ENCODE data around the gene NPM1. TPM values are rescaled to one million over a fixed set of nuclear protein-coding genes. Genes with fewer than 3 reads are reported as not detected.

NPM1 gene
- total RNA-seq, 1 donor from 2014 or later: 1,666 TPM

DNA sequence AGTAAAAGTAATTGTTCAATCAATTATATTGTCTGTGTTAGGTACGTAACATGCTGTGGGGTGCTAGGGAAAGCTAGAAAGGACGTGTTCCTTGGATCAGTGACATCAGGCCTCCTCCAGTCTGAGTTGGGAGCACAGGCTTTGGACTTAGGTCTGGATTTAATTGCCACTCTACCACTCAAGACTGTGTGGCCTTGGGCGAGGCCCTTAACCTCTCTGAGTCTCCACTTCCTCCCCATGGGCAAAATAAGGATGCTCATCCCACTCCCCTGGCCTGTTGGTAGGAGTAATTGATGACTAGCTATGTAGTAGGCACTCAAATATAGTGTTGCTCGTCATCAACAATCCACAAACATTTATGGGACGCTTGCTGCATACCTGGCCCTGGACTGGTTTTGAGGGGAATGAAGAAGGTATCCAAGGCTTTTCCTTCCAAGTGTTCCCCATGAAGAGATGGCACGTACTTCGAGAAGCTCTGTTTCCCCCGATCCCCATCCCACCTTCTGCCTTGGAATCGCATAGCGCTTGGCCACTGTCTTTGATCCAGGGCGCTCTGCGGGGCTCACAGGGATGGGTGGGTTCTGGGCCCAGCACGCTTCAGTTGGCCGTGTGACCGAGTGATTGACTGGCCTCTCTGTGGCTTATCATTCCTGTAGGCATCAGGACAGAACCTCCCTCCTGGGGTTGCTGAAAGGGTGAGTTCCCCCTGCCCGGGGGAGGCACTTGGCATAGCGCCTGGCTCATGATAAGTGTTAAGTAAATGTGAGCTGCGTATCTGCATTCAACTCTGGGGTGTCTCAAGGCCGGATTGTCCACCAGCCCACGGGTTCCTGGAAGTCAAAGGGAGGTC lies 39.9 kb downstream of the NPM1 start:
- DNase-seq (ENCODE audit: low read depth, low spot score): no peak

DNA sequence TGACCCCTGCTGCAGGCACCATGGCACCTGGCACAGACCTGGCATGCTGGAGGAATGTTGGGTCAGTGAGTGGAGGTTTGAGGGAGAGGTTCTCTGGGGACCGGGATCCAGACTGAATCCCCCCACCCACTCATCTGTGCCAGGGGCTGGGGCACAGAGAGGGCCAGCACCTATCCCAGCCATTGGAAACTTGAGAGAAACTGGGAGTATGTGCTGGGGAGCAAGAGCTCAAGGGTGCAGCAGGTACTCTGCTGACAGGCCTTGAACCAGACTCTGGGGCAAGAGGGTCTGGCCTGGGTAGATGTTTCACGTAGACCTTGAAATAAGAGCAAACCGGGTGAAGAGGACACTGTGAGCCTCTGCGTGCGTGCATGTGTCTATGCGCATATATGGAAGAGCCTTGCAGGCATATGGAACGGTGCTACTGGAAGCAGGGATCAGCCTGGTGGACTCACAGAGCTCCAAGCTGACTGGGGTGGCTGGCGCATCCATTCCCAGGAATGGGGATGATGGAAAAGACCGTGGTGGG lies 40.6 kb downstream of the NPM1 start:
- no peak for DNase-seq (ENCODE audit: low read depth, low spot score)

DNA sequence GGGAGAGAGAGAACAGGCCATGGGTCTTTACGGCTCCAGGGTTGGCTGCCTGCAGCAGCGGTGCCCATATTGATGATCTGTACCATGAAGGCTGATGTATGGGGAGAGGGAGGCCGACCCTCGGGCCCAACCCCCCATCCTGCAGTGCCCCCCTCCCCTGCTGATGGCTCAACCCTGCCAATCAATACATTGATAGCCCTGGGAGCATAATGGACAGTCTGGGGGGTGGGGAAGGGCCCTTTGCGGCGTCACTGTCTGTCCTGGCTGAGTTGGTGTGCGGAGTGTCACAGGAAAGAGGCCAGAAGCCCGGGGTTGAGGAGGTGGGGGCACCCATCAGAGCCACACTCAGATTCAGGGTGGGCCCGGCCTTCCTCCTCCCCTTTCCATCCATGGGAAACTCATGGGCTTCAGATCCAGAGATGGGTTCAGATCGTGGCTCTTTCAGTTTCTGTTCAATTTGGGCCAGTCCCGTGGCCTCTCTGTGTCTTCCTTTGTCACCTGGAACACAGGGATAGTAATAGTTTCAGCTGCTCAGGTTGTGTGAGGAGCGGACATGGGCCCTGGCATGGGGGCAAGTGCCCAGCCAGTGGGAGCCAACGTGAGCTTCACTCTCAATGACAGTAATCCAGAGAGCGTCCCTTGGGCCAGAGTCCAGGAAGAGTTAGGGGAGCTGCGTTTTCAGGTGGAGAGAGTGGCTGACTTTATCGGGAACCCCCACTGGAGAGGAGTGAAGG lies 41.3 kb downstream of the NPM1 start:
- no peak for DNase-seq (ENCODE audit: low read depth, low spot score)

DNA sequence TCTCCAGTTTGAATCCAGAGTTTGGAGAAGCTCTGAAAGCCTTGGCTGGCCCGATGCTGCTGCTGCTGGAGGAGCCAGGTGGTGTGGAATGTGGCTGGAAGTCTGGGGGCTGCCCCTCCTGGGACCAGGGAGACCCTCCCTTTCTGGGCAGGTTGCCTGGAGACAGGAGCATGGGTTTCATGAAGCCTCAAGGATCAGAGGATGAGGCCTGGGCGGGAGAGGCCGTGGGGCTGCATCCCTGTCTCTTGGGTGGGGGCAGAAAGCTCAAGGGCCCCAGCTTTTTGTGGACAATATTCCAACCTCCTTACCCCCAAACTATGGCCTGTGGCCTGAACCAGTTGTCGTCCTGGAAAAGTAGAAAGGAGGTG lies 41.9 kb downstream of the NPM1 start:
- no peak for DNase-seq (ENCODE audit: low read depth, low spot score)

DNA sequence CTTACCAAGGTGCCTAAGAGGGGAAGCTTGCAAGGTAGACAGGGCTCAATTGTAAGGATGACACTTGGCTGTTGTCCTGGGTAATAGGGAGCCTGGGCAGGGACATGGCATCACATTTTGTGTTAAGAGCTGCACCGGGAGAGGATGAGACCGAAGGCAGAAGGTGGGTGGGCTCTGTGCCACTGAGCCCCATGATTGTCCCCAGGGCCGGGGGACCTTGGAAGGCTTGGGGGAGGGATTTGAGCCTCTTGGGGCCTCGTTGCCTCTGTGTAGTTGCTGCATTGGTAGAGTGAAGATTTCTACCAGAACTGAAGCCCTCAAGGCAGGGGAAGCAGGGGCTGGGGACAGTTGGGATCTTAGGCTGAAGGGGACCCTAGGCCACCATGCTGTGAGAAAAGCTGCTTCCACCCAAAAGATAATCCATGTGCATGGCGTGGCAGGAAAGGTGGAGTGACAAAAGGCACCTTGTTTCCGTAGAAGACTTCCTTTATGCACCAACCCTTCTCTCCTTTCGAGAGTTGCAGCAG lies 43.7 kb downstream of the NPM1 start:
- no peak for DNase-seq (ENCODE audit: low read depth, low spot score)

DNA sequence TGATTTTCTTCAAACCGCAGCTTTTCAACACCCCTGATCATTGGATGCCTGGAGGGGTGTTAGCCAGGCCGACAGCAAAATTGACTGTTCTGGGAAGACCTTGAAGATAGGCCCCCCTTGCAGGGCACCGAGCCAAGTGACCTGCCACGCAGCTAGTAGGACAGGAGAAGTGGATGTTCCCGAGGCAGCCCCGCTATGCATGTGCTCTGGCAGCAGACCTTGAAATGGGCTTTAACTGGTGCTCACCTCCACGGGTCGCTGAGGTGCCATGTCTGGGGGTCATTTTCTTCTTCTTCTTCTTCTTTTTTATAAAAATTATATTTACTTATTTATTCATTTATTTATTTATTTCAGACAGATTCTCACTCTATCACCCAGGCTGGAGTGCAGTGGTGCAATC lies 44.4 kb downstream of the NPM1 start:
- no peak for DNase-seq (ENCODE audit: low read depth, low spot score)

DNA sequence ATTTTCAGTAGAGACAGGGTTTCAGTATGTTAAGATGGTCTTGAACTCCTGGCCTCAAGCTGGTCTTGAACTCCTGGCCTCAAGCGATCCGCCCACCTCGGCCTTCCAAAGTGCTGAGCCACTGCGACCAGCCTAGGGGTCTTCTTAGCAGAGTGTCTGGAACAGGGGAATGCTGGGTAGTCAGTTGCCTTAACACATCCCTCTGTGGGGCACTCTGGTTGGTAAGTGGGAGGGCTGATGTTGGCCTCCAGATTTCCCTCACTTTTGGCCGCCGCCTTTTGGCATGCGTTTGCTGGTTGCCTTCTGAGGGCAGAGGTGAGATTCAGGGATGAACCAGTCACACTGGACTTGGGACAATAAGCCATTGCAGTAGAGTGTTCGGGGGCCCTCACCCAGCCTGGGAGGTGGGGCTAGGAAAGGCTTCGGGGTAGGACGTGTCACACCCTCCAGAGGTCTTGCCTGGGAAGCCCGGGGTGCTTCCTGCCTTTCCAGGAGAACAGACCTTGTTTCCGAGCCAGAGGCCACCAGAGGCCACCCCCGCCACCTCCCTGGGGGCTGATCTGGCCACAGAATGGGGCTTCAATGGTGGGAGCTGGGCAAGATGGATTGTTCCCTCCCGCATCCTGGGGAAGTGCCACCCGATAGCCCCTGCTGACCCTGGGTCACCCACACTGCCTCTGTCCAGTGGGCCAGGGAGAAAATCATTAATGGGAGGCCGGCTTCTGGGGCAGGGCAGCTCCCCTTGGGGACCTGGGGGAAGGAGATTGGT lies 45.1 kb downstream of the NPM1 start:
- no peak for DNase-seq (ENCODE audit: low read depth, low spot score)

DNA sequence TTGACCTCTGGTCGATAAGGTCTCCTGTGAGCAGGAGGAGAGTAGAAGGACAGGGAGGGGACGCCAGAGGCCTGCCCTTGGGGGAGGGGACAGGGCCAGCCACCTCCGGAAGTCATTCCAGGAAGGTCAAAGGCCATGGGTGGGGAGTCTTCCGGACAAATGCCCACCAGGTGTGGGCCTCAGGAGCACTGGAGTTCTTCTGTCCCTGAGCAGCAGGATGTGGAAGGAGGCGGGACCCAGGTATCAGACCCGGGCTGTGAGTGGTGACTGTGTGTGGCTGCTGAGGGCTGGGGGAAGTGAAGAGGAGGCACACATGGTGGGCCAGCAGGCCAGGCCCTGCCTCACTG lies 45.7 kb downstream of the NPM1 start:
- no peak for DNase-seq (ENCODE audit: low read depth, low spot score)

DNA sequence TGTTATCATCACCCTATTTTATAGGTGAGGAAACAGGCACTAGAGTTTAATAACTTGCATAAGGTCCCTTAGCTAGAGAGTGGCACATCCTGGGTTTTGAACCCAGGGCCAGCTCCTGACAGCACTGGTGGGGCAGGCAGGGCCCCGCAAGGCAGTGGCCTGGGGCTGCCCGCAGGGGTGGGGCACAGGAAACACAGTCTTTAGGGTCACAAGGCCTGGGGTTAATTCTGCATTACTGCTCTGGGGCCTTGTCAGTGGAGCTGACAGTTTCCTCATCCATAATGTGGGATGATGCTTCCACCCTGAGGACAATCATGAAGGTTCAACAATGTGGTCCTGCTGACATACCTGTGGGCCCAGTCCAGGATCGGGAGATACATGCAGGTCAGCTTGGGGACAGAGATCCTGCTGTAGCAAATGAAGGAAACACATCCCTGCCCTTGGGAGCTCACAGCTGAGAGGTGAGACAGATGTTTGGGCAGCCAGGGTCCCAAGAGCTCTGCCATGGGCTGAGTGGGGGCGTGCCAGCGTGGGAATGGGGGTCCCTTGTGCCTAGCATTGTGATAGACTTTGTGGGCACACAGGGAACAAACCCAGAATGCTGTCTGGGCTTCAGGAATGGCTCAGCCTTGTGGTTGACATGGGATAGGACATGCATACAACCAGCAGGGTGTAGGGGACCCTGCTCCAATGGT lies 46.5 kb downstream of the NPM1 start:
- DNase-seq (ENCODE audit: low read depth, low spot score): no peak

DNA sequence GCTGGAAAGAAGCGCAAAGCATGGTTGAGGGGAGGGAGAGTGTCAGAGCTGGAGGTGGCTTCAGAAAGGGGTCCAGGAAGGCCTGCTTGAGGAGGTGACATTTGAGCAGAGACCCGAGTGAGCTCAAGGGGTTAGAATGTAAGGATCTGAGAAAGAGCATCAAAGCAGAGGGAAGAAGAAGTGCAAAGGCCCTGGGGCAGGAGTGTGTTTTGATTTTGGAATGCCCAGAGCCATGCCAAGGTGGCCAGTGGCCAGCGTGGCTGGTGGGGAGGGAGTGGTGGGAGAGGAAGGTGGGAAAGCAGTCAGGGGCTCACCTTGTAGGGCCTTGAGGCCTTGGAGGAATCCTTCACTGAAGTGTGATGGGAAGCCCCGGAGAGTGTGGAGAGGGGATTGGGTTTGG lies 47.2 kb downstream of the NPM1 start:
- no peak for DNase-seq (ENCODE audit: low read depth, low spot score)

DNA sequence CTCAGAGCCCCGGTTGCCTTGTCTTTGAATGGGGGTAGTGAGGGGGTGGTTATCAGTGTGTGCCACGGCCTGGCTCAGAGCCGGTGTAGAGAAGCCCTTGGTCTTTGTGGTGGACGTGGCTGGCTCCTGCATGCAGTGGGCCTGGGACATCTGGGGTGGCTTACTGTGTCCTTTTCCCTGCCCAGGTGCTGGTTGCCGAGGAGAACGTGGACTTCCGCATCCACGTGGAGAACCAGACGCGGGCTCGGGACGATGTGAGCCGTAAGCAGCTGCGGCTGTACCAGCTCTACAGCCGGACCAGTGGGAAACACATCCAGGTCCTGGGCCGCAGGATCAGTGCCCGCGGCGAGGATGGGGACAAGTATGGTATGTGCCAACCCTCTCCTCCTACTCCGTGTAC lies 48.3 kb downstream of the NPM1 start:
- DNase-seq (ENCODE audit: low read depth, low spot score): no peak

DNA sequence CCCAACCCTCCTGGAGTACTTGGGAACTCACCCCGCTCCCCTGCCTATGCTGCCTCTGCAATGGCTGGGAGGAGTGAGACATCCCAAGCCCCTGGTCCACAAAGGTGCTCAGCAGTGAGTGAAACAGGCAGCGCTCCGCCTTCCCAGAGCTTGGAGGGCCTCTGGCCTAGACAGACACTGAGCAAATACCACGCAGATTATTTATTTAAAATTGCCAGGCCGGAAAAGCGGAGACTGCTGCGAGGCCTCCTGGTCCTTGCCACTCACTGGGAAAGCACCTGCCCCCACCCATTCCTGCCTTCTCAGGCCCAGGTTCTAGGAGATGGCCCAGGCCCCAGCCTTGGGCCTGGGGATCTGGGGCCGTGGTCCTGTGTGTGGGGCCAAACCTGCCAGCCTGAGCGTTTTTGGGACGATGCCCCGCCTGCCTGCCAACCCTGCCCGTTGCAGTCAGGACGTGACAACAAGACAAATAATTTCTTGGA lies 49.2 kb downstream of the NPM1 start:
- DNase-seq (ENCODE audit: low read depth, low spot score): no peak

DNA sequence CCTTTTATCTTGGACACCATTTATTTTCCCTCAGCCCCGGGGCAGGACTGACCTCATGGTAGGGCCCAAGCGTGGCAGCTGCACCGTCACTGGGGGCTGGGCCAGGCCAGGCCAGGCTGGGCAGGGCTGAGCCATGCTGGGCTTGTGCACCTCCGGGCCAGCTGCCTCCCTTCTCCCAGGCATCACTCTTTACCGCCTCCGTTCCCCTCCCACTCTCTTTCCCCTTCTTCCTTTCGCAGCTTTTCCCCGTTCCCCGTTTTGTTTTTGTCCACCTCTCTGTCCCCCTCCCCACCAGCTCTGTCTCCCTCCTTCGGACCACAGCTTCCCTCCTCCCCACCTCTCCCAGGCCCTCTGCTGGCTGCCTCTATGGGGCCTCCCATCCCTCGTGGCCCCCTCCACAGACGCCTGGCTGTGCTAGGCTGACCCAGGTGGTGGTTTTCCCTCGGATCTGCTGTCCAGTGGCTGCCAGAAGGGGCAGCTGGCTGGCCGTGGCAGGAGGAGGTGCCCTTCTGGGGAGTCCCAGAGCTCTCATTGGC lies 49.7 kb downstream of the NPM1 start:
- DNase-seq (ENCODE audit: low read depth, low spot score): no peak

DNA sequence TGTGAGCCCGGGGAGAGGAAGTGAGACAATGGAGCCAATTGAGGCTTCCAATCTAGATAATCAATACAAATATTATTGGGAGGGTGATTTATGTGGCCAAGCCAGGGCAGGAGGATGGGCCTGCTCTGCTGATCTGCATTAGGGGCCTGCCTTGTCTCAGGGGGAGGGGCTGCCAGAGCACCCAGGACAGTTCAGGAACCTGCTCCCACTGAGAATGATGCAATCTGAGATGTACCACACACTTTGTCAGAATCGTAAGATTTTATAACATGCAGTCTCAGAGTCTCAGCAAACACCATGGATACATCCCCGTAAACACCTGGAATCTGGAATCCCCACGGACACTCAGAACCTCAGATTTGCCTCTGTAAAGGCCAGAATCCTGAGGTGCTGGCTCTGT lies 51.1 kb downstream of the NPM1 start:
- DNase-seq (ENCODE audit: low read depth, low spot score): no peak

DNA sequence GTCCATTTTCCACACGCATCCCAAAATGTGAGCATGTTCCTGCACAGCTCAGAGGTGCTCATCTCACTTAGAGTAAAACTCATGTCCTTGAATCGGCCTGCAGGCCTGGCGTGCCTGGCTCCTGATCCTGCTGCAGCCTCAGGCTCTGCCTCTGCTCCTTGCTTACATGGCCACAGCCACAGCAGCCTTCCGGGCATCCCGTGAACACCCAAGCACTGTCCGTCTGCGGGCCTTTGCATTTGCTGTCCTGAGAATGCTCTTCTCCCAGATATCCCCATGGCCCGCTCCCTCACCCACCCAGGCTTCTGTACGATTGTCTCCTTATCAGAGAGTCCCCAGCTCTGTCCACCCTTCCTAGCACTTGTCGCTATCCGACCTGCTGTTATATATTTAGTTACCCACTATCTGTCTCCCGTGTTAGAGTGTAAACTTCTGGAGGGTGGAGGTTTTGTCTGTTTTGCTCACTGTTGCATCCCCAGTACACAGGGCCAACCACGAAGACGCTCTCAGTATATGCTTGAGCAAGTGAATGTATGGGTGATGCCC lies 53.7 kb downstream of the NPM1 start:
- no peak for DNase-seq (ENCODE audit: low read depth, low spot score)

DNA sequence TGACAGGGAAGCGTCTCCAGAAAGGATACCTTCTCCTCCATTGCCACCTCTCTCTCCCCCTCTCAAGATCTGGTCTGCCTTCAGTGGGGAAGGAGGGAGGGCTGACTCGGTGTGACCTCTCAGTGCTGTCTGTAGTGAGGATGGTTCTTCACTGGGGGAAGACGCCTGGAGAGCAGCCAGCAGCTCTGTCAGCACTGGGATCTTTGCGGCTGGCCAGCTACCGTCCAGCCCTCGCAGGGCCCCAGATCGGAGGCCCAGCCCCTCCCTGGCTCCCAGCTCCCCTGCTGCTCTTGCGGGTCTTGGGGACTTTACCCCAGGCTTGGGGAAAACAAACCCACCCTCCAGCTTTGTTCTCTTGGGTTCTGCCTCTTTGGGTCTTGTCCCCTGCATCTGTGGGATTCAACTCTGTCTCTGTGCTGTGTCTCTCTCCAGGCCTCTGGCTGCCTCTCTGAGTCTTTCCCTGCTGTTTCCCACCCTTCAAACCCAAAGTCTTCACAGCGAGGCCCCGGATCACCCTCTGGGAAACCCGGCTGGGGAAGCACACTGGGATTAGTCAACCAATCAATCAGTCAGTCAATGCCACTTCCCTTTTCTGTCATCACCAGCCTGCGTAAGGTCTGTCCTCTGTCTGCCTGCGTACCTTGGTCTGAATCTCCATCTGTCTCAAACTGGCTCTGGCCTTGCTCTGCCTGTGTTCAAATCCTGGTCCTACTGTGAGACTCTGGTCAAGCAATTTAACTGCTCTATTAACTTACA lies 54.8 kb downstream of the NPM1 start:
- no peak for DNase-seq (ENCODE audit: low read depth, low spot score)

DNA sequence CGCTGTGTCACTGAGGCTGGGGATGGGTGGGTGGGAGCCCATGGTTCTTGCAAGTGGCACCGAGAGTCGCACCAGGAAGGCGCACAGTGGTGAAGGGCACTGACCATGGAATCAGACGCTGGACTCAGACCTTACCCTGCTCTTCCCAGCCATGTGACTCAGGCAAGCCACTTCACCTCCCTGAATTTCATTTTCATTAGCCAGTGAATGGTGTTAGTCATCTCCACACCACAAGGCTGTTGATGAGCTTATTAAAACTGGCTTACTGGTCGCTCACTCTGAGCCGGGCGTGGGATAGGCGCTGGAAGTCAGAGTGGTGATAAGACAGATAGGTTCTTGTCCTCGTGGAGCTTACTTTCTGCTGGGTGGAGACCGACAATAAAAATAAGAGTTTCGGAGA lies 56.9 kb downstream of the NPM1 start:
- DNase-seq (ENCODE audit: low read depth, low spot score): no peak

DNA sequence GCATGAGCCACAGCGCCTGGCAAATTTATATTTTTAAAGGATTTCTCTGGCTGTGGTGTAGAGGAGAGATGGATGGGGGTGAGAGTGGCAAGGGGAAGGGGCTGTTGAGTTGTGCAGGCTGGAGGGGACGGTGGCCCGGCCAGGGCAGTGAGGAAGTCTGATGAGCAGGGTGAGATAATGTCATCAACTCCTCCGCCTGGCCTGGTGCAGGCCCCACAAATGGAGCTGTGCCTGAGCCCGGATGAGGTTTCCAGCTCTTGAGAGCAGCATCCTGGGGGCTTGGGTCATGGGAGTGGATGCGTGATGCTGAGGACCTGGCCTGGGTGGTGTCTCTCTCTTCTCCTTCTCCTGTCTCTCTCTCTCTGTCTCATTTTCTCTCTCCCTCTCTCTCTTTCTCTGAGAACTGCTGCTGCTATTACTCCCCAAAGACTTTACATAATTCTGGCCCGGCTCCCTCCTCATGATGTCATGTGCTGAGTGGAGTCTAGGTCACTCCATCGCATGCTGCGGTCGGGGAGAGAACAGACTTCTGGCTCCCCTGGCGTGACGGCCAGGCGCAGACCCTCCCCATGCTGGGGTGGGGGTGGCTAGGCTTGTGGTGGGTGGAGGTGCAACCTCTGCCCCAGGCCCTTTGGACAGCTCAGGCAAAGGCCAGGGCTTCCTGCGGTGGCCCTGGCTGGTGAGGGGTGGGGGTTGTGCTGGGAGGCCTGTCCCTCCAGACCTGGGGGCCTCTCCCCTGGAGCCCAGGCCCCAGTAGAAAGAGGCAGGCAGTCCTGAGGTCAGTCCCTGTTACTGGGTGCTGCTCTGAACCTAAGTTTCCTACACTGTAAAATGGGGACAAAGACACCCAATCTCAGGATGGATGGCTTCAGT lies 58.2 kb downstream of the NPM1 start:
- no peak for DNase-seq (ENCODE audit: low read depth, low spot score)

DNA sequence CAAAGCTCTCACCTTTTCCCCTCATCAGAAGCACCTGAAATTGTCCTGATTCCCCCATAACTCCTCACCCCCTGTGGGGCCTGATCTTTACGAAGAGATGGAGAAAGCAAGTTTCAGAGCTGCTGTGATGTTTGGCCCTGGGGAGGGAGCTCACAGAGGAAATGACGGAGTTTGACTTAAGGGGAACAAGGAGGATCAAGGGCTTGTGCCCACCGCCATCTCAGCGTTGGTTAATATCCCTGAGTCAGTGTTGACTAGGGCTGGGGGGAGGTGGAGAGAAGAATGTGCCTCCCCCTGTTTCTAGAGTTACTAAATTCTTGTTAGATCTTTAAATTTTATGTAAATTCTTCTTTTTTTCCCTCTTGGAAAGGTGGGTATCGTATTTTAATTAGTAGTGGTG lies 59.6 kb downstream of the NPM1 start:
- no peak for DNase-seq (ENCODE audit: low read depth, low spot score)

Data from pulmonary artery endothelial cell (primary cell).